CD14-positive monocyte (primary cell): Measurements from ENCODE around the gene ZSWIM9. TPM values are rescaled to one million over a fixed set of nuclear protein-coding genes. Genes with fewer than 3 reads are reported as not detected.
A peak's percentile ranks its signal among the peaks of the same experiment; 100 is the strongest.

ENCODE experiments used
- DNase-seq, 3 donors: peaks; one replicate each; pipeline ENCODE4 v3.0.0-alpha.2; 2011 to 2022
- H2AFZ ChIP-seq: 2 replicates; pipeline ENCODE4 v1.6.0; 2012; ENCODE audit warnings: mild to moderate bottlenecking, low read depth, low read length, inconsistent platforms; ENCODE audit not compliant: insufficient read depth, poor library complexity, severe bottlenecking
- H3K27ac ChIP-seq, 2 donors: 1 replicate in 1 of 2; 2 replicates in 1 of 2; pipeline ENCODE4 v1.5.1; 2012 to 2013; ENCODE audit warnings: low read length in 2 of 2, control low read depth in 1 of 2, inconsistent platforms in 1 of 2, low read depth in 1 of 2, mild to moderate bottlenecking in 1 of 2
- H3K27me3 ChIP-seq, 2 donors: one replicate each; pipeline versions ENCODE4 v1.6.0 to v1.6.1; 2011 to 2013; ENCODE audit warnings: low read length in 2 of 2; ENCODE audit not compliant: control insufficient read depth in 2 of 2, insufficient read depth in 2 of 2
- H3K36me3 ChIP-seq, 2 donors: replicated peaks in 1 of 2; 1 replicate in 1 of 2; 2 replicates in 1 of 2; pipeline versions ENCODE4 v1.5.1 to v1.6.1; 2012 to 2013; ENCODE audit warnings: low read length in 2 of 2, control low read depth in 1 of 2, inconsistent platforms in 1 of 2, mild to moderate bottlenecking in 1 of 2; ENCODE audit not compliant: insufficient read depth in 2 of 2, control insufficient read depth in 1 of 2
- H3K4me1 ChIP-seq, 2 donors: 1 replicate in 1 of 2; 2 replicates in 1 of 2; pipeline versions ENCODE4 v1.5.1 to v1.6.1; 2012 to 2013; ENCODE audit warnings: low read length in 2 of 2, control low read depth in 1 of 2, inconsistent platforms in 1 of 2, mild to moderate bottlenecking in 1 of 2, moderate library complexity in 1 of 2; ENCODE audit not compliant: insufficient read depth in 2 of 2, control insufficient read depth in 1 of 2
- H3K4me2 ChIP-seq: replicated peaks from 2 replicates; pipeline ENCODE3; 2012; ENCODE audit warnings: low read length, moderate library complexity, mild to moderate bottlenecking; ENCODE audit not compliant: poor library complexity, severe bottlenecking; ENCODE audit errors: extremely low read depth
- H3K4me3 ChIP-seq, 3 experiments: fragments of 200-600 bp in 1 of 3; sonication (generic) in 1 of 3; replicated peaks in 1 of 3; 1 replicate in 2 of 3; 2 replicates in 1 of 3; pipeline ENCODE4 v1.5.1; 2011 to 2013; ENCODE audit warnings: low read length in 3 of 3, mild to moderate bottlenecking in 3 of 3, control low read depth in 2 of 3, low read depth in 2 of 3, inconsistent platforms in 1 of 3, moderate library complexity in 1 of 3
- H3K79me2 ChIP-seq: 2 replicates; pipeline ENCODE4 v1.6.0; 2012; ENCODE audit warnings: mild to moderate bottlenecking, control low read depth, inconsistent platforms, low read length, moderate library complexity; ENCODE audit not compliant: insufficient read depth
- H3K9ac ChIP-seq: 2 replicates; pipeline ENCODE4 v1.6.0; 2017; ENCODE audit warnings: low read length, mild to moderate bottlenecking; ENCODE audit not compliant: insufficient read depth, poor library complexity, severe bottlenecking
- H3K9me3 ChIP-seq, 2 donors: replicated peaks in 1 of 2; 1 replicate in 1 of 2; 2 replicates in 1 of 2; pipeline versions ENCODE4 v1.5.1 to v1.6.1; 2012 to 2013; ENCODE audit warnings: low read length in 2 of 2, control low read depth in 1 of 2; ENCODE audit not compliant: control insufficient read depth in 1 of 2, insufficient read depth in 1 of 2
- H4K20me1 ChIP-seq: 2 replicates; pipeline ENCODE4 v1.6.0; 2012; ENCODE audit warnings: mild to moderate bottlenecking, low read length, control low read depth, moderate library complexity; ENCODE audit not compliant: insufficient read depth
- H3K27ac Mint-ChIP-seq, 7 donors: one replicate each; pipeline ENCODE4 v1.8.0; 2020; ENCODE audit warnings: mild to moderate bottlenecking in 7 of 7, mixed read lengths in 7 of 7, moderate library complexity in 6 of 7, inconsistent platforms in 2 of 7
- H3K27me3 Mint-ChIP-seq, 3 donors: one replicate each; pipeline ENCODE4 v1.8.0; 2021 to 2022; ENCODE audit warnings: low read depth in 3 of 3, mild to moderate bottlenecking in 3 of 3, mixed read lengths in 3 of 3, moderate library complexity in 3 of 3, inconsistent platforms in 1 of 3
- H3K36me3 Mint-ChIP-seq, 2 donors: one replicate each; pipeline ENCODE4 v1.8.0; 2020; ENCODE audit warnings: mixed read lengths in 2 of 2, inconsistent platforms in 1 of 2, mild to moderate bottlenecking in 1 of 2
- H3K4me1 Mint-ChIP-seq: one replicate; pipeline ENCODE4 v1.8.0; 2020; ENCODE audit warnings: mild to moderate bottlenecking, mixed read lengths
- H3K4me3 Mint-ChIP-seq, 2 donors: one replicate each; pipeline ENCODE4 v1.8.0; 2020; ENCODE audit warnings: mild to moderate bottlenecking in 2 of 2, mixed read lengths in 2 of 2, moderate library complexity in 1 of 2
- H3K9me3 Mint-ChIP-seq, 7 donors: one replicate each; pipeline ENCODE4 v1.8.0; 2020 to 2022; ENCODE audit warnings: mixed read lengths in 7 of 7, mild to moderate bottlenecking in 6 of 7, moderate library complexity in 6 of 7, inconsistent platforms in 2 of 7
- WGBS: methylation state at CpG from one replicate; pipeline ENCODE4 v1.1.5; 2013; ENCODE audit warnings: missing lambda C conversion rate; ENCODE audit not compliant: insufficient coverage; 5-methylcytosine and 5-hydroxymethylcytosine counted together
- intact Hi-C, 2 donors: fragments of 100-400 bp; cut with micrococcal nuclease; formaldehyde crosslinking; loops; one replicate each; pipeline versions ENCODE4 v1.15.0 to v1.15.1; 2023
- polyA plus RNA-seq, 3 donors: library from polyadenylated mRNA; depleted of rRNA in 1 of 3; unstranded in 2 of 3; stranded (reverse) in 1 of 3; fragments of 300-500 nt in 2 of 3; fragments of >200 nt in 1 of 3; fragmentation: Illumina TruSeq in 2 of 3; gene quantifications; 1 replicate in 2 of 3; 2 replicates in 1 of 3; pipeline ENCODE4 v1.2.3, GENCODE V29; 2012 to 2021
- TF ChIP-seq, protein P1 (sequence below): fragments of 200-600 bp; IDR thresholded peaks from one replicate; pipeline ENCODE4 v1.8.0; 2022; ENCODE audit warnings: antibody characterized with exemption, mild to moderate bottlenecking

Gene ZSWIM9
- polyA plus RNA-seq, 3 donors: 0.28 to 2.5 (median 0.97) TPM

DNA sequence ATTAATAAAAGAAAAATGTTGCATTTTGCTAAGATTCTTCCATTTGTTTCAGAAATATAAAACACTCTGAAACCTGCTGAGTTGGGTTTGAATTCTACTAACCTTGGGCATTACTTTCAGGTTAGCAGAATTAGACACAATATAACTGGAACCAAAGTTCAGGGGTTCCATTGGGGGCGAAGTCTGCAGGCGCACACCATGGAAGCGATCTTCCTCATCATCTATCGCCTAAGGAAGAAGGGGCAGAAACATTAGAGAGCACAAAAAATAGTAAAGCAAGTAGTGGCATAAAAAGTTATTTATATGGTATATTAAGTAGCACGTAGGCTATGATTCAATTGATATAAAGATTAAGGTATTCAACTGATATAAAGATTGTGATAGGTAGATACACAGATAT lies 51.1 kb downstream of the ZSWIM9 start:
- H3K4me1 Mint-ChIP-seq: no peaks in the 10 kb centered on the region
- peaks cover 64 to 89% of the 10 kb centered on the region in 2 donors for H3K36me3 Mint-ChIP-seq
- peaks cover 0 to 1% (median 0%) of the 10 kb centered on the region in 3 donors for H3K27me3 Mint-ChIP-seq
- no peak overlapping the region for H3K4me3 Mint-ChIP-seq
- intact Hi-C loops: no loop called here
- TF ChIP-seq, protein P1, sequence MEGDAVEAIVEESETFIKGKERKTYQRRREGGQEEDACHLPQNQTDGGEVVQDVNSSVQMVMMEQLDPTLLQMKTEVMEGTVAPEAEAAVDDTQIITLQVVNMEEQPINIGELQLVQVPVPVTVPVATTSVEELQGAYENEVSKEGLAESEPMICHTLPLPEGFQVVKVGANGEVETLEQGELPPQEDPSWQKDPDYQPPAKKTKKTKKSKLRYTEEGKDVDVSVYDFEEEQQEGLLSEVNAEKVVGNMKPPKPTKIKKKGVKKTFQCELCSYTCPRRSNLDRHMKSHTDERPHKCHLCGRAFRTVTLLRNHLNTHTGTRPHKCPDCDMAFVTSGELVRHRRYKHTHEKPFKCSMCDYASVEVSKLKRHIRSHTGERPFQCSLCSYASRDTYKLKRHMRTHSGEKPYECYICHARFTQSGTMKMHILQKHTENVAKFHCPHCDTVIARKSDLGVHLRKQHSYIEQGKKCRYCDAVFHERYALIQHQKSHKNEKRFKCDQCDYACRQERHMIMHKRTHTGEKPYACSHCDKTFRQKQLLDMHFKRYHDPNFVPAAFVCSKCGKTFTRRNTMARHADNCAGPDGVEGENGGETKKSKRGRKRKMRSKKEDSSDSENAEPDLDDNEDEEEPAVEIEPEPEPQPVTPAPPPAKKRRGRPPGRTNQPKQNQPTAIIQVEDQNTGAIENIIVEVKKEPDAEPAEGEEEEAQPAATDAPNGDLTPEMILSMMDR: no peak
- H2AFZ ChIP-seq: no peak overlapping the region
- no peaks in the 10 kb centered on the region for H3K4me1 ChIP-seq
- no peak for DNase-seq
- H3K27me3 ChIP-seq: no peaks in the 10 kb centered on the region
- no CpG with 5 or more reads among the region's 5 CpGs for WGBS
- H3K9me3 Mint-ChIP-seq: no peaks in the 10 kb centered on the region
- H3K9ac ChIP-seq: no peak overlapping the region
- H4K20me1 ChIP-seq: peaks cover 4% of the 10 kb centered on the region
- no peaks in the 10 kb centered on the region for H3K79me2 ChIP-seq
- no peaks in the 10 kb centered on the region for H3K9me3 ChIP-seq
- no peak overlapping the region for H3K4me3 ChIP-seq
- H3K27ac ChIP-seq: no peak overlapping the region
- peaks cover 69 to 97% of the 10 kb centered on the region in 2 donors for H3K36me3 ChIP-seq
- no peak overlapping the region for H3K4me2 ChIP-seq
- peak overlapping the region in 1 of 7 donors; percentile 38 for H3K27ac Mint-ChIP-seq

DNA sequence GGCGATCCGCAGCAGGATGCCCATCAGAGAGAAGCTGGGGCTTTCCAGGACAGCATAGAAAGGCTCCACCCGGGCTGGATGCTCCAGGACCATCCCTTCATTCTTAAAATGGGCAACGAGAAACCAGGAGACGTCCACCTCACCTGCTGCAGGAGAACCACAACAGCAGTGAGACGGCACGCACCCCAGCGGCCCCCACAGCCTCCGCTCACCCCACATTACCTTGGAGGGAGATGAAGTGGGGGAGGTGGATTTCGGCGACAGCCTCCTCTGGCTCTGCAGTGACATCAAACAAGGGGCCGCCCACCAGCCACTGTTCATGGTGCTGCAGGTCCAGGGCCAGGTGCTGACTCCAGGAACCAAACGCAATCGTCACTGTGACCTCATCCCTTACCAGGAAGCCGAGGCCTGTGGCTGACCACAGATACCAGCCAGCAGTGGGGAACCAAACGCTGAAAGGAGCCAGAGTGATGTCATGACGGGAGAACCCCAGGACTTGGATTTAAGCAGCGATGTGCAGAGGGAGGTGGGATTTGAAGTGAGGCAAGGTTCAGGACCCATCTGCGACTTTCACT lies 60.2 kb downstream of the ZSWIM9 start:
- Histone ChIP-seq H3K36me3 (peaks cover 84 to 98% of the 10 kb centered on the region in 2 donors), H3K4me3 (no peak overlapping the region), H3K4me2 (no peak overlapping the region), H3K4me1 (no peaks in the 10 kb centered on the region), H3K27me3 (no peaks in the 10 kb centered on the region), H3K9me3 (no peaks in the 10 kb centered on the region), H3K79me2 (no peaks in the 10 kb centered on the region), H2AFZ (no peak overlapping the region), H3K27ac (no peak overlapping the region), H4K20me1 (peaks cover 49% of the 10 kb centered on the region), H3K9ac (no peak overlapping the region)
- Mint-ChIP-seq H3K4me3 (no peak overlapping the region), H3K27ac (peak overlapping the region in 5 of 7 donors; percentile 3 to 70 (median 57)), H3K9me3 (peaks cover 0 to 3% (median 0%) of the 10 kb centered on the region in 7 donors), H3K4me1 (no peaks in the 10 kb centered on the region), H3K27me3 (no peaks in the 10 kb centered on the region), H3K36me3 (peaks cover 85 to 93% of the 10 kb centered on the region in 2 donors)
- TF ChIP-seq, protein P1: no peak
- WGBS: 94% methylated on average over 4 of the region's 19 CpGs
- DNase-seq: no peak
- intact Hi-C loops: no loop called here
